Cardiac muscle cell (in vitro differentiated cells and primary cell): ENCODE results near the gene F10. TPM values are rescaled to one million over a fixed set of nuclear protein-coding genes. Genes with fewer than 3 reads are reported as not detected.

ENCODE experiments used
- DNase-seq, 2 donors: peaks; one replicate each; pipeline versions ENCODE4 v3.0.0 to v3.0.0-alpha.2; 2010 to 2017; ENCODE audit warnings: low read depth in 1 of 2, low spot score in 1 of 2
- H3K27ac ChIP-seq: fragments of 200-600 bp; sonication (generic); 2 replicates; pipeline ENCODE4 v1.5.1; 2016
- H3K27me3 ChIP-seq: fragments of 200-600 bp; sonication (generic); 2 replicates; pipeline ENCODE4 v1.6.0; 2016; ENCODE audit warnings: control low read depth
- H3K36me3 ChIP-seq: fragments of 200-600 bp; sonication (generic); 2 replicates; pipeline ENCODE4 v1.5.1; 2016; ENCODE audit warnings: control low read depth
- H3K4me1 ChIP-seq: fragments of 200-600 bp; sonication (generic); 2 replicates; pipeline ENCODE4 v1.8.1; 2017; ENCODE audit warnings: low read depth, mild to moderate bottlenecking, mixed run types
- H3K4me3 ChIP-seq: fragments of 200-600 bp; sonication (generic); 2 replicates; pipeline ENCODE4 v1.5.1; 2016; ENCODE audit warnings: mild to moderate bottlenecking
- H3K9me3 ChIP-seq: fragments of 200-600 bp; sonication (generic); 2 replicates; pipeline ENCODE4 v1.5.1; 2017; ENCODE audit warnings: low read depth, mild to moderate bottlenecking, control low read depth
- CTCF ChIP-seq: IDR thresholded peaks from 2 replicates; pipeline ENCODE4 v1.5.1; 2012; ENCODE audit warnings: low read depth, mild to moderate bottlenecking, low read length
- polyA plus RNA-seq: library from polyadenylated mRNA; unstranded; fragments of >200 nt; fragmentation: Nextera tagmentation; extraction: Ambion mirVana; gene quantifications from 2 replicates; pipeline ENCODE4 v1.2.1, GENCODE V29; 2016
- total RNA-seq: library from RNA; depleted of rRNA; stranded (reverse); fragments of >200 nt; gene quantifications from 2 replicates; pipeline ENCODE4 v1.2.3, GENCODE V29; 2016

The F10 gene
- total and polyA plus RNA-seq, 2 experiments from 2014 or later, result 4.0 to 6.6 TPM

- Histone ChIP-seq H3K27me3 (peaks cover 42% of the 10 kb centered on the region), H3K4me1 (peaks cover 16% of the 10 kb centered on the region), H3K9me3 (no peaks in the 10 kb centered on the region), H3K4me3 (no peak overlapping the region), H3K27ac (no peak overlapping the region), H3K36me3 (no peaks in the 10 kb centered on the region)
- TF ChIP-seq CTCF, result no peak
- peak in 1 of 2 donors; percentile 75 for DNase-seq
Measured at GRCh38 chr13:113129921-113130750, 7.5 kb downstream of the F10 start.

GRCh38 chr13:113135281-113135760 lies 12.7 kb downstream of the F10 start:
- H3K9me3 ChIP-seq, result no peaks in the 10 kb centered on the region
- no peak for DNase-seq
- no peak for TF ChIP-seq CTCF
- no peaks in the 10 kb centered on the region for H3K36me3 ChIP-seq
- peaks cover 42% of the 10 kb centered on the region for H3K27me3 ChIP-seq
- H3K4me1 ChIP-seq, result peaks cover 16% of the 10 kb centered on the region
- no peak overlapping the region for H3K27ac ChIP-seq
- H3K4me3 ChIP-seq, result no peak overlapping the region

GRCh38 chr13:113137691-113138298 lies 15.2 kb downstream of the F10 start:
- DNase-seq, result no peak
- Histone ChIP-seq H3K4me1 (no peaks in the 10 kb centered on the region), H3K27me3 (peaks cover 49% of the 10 kb centered on the region), H3K27ac (no peak overlapping the region), H3K36me3 (no peaks in the 10 kb centered on the region), H3K4me3 (no peak overlapping the region), H3K9me3 (no peaks in the 10 kb centered on the region)
- TF ChIP-seq CTCF, result no peak

GRCh38 chr13:113138792-113139551 lies 16.4 kb downstream of the F10 start:
- Histone ChIP-seq H3K4me3 (no peak overlapping the region), H3K27ac (no peak overlapping the region), H3K36me3 (no peaks in the 10 kb centered on the region), H3K4me1 (no peaks in the 10 kb centered on the region), H3K9me3 (no peaks in the 10 kb centered on the region), H3K27me3 (peaks cover 44% of the 10 kb centered on the region)
- TF ChIP-seq CTCF, result no peak
- peak in 1 of 2 donors; percentile 19 for DNase-seq

- Histone ChIP-seq H3K9me3 (no peaks in the 10 kb centered on the region), H3K27me3 (peaks cover 45% of the 10 kb centered on the region), H3K27ac (no peak overlapping the region), H3K4me3 (no peak overlapping the region), H3K4me1 (no peaks in the 10 kb centered on the region), H3K36me3 (no peaks in the 10 kb centered on the region)
- DNase-seq, result no peak
- no peak for TF ChIP-seq CTCF
Measured at GRCh38 chr13:113139577-113139976, 17.0 kb downstream of the F10 start.
